HG03432 (cell line): ENCODE data around the gene DNAJC4.

Experiments used
- ATAC-seq: cut with Tn5 transposase; IDR thresholded peaks from one replicate; pipeline ENCODE4 v1.9.1; 2021; ENCODE audit warnings: mild to moderate bottlenecking, moderate library complexity; ENCODE audit not compliant: unreplicated experiment

Gene DNAJC4

DNA sequence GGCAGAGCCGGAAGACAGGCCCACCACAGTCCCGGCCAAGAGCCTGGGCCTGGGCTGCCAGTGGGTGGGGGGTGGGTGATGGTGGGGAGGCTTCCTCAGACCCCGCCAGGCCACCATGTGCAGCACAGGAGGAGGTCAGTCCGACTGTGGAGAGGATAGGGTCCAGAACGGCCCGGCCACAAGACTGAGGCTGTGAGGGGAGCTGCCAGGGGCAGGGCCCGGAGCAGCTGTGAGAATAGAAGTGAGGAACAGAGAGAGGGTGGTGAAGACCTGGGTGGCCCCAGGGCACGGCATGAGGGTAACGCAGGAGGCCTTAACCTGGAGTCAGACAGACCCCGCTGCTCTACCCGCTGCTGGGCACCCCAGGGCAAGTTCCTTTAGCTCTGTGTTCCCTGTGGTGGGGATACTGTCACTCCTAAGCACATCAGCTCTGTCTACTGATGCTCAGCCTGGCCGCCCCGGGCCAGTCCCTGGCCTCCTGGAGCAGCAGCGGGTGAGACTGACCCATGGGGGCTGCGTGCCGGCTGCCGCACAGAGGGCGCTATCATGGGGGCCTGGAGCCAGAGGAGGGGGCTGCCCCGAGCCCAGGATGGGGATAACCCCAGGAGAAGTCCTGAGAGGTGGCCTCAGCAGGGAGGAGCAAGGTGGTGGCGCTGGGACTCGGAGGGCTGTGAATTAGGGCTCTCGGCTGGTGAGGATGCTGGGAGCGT is 22.1 kb upstream of the DNAJC4 start:
- no peak for ATAC-seq

DNA sequence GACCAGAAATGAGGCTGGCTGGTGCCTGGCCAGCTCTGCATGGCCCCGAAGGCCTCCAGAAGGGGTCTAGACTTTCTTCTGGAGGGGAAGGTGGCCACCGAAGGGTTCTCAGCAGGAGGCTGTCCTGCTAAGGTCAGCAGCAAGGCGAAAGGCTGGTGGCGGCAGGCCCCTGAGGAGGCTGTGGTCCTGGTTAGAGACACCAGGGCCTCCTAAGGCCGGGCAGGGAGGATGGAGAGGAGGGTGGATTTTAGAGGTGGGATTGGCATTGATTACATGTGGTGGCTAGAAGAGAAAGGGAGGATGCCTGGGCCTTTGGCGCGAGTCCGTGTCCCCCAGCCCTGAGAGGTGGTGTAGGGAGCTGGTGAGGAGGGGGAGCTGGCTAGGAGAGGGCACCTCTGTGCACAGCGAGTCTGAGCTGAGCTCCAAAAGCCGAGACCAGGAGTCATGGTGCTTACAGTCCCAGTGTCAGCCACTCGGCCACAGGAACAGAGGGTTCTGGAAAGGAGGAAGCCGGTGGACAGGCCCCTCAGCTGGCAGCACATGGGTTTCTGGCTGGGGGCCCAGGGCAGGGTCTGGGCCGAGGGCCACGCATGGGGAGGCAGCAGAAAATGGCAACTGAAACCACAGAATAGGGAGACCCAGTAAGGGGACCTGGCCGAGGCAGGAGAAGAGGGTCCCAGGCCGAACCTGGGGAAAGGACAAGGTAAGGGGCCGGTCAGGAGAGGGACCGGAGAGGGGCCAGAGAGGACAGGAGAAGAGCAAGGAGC is 21.4 kb upstream of the DNAJC4 start:
- ATAC-seq: no peak

DNA sequence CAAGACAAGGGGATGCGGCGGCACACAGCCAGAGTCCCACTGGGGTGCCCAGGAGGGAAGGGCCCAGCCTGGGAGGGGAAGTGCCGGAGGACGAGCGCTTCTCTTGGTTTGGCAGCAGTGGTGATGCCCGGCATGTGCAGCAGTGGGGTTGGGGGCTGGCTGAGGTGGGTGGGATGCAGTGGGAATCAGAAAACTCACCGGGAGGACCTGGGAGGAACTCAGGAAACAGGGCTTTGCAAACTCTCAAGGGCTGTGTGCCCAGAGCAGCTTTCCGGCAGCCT is 20.8 kb upstream of the DNAJC4 start:
- no peak for ATAC-seq

DNA sequence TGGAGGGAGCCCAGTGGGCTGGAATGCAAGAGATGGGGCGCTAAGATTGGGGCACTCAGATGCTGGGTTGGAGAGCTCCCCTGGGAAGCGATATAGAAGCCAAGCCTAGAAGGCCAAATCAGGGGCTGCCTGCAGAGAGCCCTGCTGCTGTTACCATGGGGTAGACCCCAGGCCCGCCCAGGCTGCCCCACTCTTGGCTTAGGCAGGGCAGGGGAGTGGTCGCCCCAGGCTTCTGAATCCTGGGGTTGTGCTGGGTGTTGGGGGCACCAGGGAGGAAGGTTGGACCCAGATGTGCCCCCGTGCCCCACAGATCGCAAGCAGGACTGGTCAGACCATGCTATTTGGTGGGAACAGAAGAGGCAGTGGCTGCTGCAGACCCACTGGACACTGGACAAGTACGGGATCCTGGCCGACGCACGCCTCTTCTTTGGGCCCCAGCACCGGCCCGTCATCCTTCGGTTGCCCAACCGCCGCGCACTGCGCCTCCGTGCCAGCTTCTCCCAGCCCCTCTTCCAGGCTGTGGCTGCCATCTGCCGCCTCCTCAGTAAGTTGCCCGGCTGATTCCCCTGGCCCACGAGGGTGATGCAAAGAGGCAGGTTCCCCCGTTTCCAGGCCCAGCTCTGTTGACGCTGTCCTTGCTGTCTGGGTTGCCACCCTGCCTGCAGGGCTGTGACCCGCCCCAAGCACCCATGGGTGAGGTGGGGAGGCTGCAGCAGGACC is 19.9 kb upstream of the DNAJC4 start:
- ATAC-seq: no peak

DNA sequence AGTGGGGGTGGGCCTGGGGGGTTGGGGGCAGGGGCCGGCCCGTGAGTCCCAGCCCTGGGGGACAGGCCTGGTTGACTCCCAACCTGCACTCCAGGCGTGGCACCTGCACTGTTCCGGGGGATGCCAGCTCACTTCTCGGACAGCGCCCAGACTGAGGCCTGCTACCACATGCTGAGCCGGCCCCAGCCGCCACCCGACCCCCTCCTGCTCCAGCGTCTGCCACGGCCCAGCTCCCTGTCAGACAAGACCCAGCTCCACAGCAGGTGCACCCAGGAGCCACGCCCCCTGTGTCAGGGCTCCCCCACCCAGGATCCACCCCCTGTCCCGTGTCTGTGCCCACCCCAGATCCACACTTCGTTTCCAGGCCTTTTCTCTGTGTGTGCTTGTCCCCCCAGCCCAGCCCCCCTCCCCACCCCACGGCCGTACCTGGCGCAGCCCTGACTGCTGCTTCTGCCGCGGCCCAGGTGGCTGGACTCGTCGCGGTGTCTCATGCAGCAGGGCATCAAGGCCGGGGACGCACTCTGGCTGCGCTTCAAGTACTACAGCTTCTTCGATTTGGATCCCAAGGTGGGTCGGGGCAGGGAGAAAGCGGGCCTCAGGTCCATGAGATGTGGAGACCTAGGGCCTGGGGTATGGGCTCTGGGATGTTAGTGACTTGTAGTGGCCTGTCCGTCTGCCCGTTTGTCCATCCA is 19.0 kb upstream of the DNAJC4 start:
- ATAC-seq: no peak

DNA sequence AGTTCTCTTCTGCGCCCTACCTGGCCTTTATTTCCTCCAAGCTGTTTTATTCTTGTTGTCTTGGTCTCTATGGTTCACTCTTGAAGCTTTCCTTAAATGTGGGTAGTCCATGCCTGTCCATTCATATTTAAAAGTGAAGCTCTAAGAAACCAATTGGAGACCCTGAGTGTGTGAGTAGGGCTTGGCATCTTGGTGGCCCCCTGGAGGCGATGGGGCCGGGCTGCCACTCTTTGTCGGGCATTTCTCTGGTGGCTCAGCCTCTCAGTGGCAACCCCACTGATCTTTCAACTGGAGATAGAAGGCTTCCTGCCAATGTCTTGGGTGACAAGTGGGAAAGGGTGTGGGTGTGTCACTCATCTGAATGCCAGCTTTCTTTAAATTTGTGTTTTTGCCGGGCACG is 13.5 kb upstream of the DNAJC4 start:
- ATAC-seq: no peak

DNA sequence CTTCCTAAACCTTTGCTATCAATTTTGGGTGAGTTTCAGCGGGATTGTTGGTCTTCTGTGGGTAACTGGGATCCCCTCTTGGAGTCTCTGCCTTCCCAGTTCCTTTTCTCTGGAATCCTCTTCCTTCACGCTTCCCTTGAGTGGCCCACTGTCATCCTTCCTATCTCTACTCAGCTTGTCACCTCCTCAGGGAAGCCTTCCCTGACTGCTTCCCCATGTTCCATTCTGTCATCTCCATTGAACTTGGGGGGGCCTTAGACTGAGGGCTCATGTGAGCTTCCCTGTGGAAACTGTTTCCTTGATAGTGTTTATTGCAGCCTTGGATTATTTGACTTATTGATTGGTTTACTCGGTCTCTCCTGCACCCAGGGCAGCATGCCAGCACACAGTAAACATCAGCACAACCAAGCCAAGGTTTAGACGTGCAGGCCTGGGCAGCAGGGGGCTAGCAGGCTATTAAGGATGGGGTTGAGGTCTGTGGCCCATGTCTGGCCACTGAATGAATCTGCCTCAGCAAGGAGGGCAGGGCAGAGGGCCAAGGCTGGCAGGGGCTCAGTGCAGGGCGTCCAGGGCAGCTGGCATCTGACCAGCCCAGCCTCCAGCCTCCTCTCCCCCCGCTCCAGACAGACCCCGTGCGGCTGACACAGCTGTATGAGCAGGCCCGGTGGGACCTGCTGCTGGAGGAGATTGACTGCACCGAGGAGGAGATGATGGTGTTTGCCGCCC is 11.6 kb upstream of the DNAJC4 start:
- ATAC-seq: no peak

DNA sequence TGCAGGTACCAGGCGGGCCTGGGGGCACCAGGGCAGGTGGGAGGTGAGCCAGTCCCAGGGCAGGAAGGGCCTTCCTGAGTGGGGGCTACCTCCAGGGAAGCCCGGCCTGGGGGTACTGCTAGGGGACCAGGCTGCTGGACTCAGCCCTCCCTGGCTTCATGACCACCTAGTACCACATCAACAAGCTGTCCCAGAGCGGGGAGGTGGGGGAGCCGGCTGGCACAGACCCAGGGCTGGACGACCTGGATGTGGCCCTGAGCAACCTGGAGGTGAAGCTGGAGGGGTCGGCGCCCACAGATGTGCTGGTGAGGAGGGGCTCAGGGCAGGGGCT is 11.0 kb upstream of the DNAJC4 start:
- no peak for ATAC-seq

DNA sequence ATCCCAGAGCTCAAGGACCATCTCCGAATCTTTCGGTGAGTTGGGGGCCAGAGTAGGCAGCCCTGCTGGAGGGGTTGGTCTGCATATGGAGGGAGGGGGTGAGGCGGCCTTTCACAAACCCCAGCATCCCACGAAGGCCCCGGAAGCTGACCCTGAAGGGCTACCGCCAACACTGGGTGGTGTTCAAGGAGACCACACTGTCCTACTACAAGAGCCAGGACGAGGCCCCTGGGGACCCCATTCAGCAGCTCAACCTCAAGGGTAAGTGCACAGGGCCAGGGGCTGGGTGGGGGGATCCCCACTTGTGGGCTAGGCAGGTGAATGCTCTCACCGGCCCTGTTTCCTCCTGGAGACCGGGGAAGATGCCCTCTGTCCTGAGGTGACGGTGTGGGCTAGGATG is 10.6 kb upstream of the DNAJC4 start:
- ATAC-seq: no peak

DNA sequence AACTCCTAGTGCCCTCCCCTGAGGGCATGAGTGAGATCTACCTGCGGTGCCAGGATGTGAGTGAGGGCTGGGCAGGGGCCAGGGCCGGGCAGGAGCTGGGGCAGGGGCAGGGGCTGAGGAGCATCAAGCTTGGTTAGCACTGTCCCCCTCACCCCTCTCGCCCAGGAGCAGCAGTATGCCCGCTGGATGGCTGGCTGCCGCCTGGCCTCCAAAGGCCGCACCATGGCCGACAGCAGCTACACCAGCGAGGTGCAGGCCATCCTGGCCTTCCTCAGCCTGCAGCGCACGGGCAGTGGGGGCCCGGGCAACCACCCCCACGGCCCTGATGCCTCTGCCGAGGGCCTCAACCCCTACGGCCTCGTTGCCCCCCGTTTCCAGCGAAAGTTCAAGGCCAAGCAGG is 10.1 kb upstream of the DNAJC4 start:
- ATAC-seq: no peak

DNA sequence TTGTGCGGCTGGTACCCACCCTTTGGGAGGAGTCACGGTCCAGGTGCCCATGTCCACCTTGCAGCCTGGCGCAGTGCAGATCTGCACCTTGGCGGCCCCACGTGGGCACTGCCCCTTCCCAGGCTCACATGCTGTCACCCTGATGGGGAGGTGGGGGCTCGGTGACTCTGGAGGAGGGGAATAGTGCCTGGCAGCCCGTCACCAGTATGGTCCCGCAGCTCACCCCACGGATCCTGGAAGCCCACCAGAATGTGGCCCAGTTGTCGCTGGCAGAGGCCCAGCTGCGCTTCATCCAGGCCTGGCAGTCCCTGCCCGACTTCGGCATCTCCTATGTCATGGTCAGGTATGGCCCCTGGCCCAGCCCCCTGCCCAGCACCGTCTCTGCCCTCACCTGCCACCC is 9.6 kb upstream of the DNAJC4 start:
- no peak for ATAC-seq

DNA sequence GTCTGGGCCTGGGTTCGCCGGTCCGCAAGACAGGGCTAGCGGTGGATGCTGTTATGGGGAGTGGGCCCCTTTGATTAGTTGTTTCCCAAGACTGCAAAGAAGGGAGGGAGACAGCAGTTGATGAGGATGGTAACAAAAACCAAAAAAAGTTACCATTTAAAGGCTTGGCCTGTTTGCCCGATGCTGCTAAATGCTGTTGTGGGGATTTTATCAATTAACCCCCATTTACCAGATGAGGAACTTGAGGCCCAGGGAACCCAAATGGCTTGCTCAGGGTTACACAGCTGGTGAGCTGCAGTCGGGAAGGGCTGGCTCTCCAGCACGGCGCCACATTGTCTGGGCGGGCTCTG is 7.7 kb upstream of the DNAJC4 start:
- ATAC-seq: no peak

DNA sequence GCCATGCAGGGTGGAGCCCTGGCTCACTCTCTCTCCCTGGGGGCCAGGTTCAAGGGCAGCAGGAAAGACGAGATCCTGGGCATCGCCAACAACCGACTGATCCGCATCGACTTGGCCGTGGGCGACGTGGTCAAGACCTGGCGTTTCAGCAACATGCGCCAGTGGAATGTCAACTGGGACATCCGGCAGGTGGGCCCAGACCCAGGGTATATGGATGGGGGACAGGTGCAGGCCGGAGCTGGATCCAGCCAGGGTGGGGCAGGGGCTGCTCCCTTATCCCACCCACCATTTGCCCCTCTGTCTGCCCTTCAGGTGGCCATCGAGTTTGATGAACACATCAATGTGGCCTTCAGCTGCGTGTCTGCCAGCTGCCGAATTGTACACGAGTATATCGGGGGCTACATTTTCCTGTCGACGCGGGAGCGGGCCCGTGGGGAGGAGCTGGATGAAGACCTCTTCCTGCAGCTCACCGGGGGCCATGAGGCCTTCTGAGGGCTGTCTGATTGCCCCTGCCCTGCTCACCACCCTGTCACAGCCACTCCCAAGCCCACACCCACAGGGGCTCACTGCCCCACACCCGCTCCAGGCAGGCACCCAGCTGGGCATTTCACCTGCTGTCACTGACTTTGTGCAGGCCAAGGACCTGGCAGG is 7.2 kb upstream of the DNAJC4 start:
- ATAC-seq: no peak

DNA sequence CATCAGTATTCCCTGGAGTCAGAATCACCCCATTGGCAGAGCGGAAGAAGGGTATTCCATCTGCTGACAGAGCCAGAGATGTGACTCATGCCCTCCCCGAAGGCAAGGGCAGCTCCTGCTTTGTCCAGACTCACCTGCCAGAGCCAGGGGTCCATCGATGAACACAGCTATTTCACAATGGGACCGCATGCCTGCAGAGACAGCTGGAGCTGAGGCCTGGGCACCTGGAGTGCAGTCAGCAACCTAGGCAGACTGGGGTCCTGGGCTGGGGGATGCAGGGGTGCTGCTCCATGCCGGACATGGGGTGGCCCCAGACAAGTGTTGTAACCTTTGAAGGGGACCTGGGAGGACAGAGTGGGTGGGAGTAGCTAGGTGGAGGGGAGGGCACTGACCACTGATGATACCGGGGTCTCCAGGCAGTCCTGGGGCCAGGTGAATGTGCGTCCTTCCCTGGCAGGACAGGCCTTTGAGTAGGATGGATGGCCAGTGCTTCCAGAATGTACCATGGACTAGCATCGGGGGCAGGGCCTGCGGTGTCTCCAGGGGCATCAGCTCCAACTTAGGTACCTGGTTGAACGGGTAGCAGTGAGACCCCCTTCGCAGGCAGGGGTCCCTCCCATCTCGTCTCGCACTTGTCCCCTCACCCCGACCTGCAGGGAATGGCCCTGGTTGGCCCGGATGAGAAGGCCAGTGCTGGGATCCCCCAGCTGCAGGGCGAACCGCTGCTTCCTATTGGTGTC is 6.0 kb upstream of the DNAJC4 start:
- no peak for ATAC-seq

DNA sequence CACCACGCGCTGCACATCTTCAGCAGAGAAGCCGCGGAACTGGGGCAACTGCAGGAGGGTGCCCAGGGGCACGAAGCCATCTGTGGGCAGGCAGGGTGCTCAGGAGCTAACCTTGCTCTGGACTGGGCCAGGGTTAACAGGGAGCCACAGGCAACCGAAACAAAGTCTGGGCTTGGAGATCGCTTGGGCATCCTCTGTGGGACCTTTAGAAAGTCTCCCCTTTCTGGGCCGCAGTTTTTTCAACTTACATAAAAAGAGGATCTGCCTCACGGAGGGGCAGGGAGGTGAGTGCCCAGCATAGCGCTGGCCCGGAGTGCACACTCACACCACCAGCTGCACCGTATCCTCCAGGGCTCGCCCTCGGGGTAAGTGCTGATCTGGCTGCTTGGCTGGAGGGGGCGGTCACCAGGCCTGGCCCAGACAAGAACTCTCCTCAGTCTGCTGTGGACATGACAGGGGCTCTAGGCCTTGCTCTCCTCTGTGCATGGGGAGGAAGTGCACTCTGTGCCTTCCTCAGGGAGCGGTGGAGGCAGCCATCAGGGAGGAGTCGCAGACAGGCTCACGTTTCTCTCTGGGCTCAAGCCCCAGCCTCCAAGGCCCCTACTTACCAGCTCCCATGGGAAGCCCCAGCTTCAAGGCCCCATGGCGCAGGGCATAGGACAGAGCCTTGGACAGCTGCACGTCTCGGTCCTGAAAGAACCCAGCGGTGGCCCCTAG is 5.3 kb upstream of the DNAJC4 start:
- no peak for ATAC-seq

DNA sequence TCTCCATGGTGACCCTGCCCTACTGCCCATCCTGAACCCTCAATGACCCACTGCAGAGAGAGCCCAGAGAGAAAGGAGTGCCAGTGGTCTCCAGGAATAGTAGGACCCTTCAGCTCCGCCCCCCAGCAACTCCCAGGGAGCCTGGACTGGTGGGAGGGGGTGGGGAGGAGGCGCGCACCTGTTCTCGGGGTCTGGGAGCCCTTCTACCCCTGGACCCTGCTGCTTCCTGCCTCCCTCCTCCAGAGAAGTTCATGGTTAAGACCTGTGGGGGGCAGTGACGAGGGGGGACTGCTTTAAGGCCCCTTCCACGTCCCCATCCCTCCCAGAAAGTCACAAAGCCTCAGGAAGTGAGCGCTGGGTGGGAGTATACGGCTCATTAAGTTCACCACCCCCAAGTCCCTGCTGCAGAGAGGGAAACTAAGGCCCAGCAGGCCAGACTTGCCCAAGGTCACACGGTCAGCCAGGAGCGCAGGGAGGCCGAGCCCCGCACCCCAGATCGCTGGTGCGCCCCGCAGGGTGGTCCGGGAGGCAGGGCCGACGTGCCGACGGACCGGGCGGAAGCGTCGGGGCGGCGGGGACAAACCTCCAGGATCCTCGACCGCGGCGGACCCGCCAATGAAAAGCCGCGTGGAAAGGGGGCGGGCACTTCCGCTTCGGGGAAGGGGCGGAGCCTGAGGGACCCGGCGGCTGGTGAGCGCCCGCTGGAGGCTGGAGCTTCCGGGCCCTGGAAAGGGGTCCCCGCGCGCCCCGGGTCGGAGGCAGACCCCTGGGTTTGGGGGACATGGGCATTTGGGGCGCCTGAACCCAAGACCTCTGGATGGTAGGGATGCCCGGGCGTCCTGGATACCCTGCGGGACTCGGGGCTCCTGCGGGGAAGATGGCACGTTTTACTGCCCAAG is 4.5 kb upstream of the DNAJC4 start, which contains the start of the genes NUDT22 and TRPT1:
TSS of gene NUDT22 (plus strand) at position 667 of the 899 bp plus-strand sequence. CDS start 379 bp downstream, outside the sequence.
TSS of gene TRPT1 (minus strand) at position 579 of the 899 bp plus-strand sequence. CDS start at position 253, 326 bp downstream.
- peak; percentile 51 for ATAC-seq

DNA sequence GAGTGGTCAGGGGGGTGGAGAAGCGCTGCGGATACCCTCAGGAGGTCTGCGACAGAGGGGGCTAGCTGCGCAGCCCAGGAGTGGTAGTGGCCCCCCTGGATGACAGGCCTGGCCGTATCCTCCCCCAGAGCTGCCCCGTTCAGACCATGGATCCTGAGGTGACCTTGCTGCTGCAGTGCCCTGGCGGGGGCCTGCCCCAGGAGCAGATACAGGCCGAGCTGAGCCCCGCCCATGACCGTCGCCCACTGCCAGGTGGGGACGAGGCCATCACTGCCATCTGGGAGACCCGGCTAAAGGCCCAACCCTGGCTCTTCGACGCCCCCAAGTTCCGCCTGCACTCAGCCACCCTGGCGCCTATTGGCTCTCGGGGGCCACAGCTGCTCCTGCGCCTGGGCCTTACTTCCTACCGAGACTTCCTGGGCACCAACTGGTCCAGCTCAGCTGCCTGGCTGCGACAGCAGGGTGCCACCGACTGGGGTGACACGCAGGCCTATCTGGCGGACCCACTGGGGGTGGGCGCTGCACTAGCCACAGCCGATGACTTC is 3.8 kb upstream of the DNAJC4 start:
- ATAC-seq: peak; percentile 35
